A549 (cell line): ENCODE results near the gene MAL. TPM values are rescaled to one million over a fixed set of nuclear protein-coding genes. Genes with fewer than 3 reads are reported as not detected.

Experiments used
- ATAC-seq, 2 experiments: fragments of 200-7000 bp in 1 of 2; fragments of >200 bp in 1 of 2; cut with Nextera tagmentation in 1 of 2; cut with Tn5 transposase in 1 of 2; 3 replicates each; pipeline versions ENCODE4 v1.8.0 to v1.9.1; 2018 to 2020; ENCODE audit warnings: mild to moderate bottlenecking in 1 of 2, moderate library complexity in 1 of 2
- CTCF ChIA-PET: fragments of 300-600 bp; sonication (Branson Sonifier 250); formaldehyde crosslinking; extraction: SDS; loops from one replicate; lab custom pipeline; 2021; ENCODE audit warnings: antibody characterized with exemption, inconsistent platforms; lab: Yijun Ruan, JAX
- POLR2A ChIA-PET: fragments of 350-600 bp; formaldehyde crosslinking; extraction: SDS; loops from one replicate; lab custom pipeline; 2021; ENCODE audit warnings: antibody characterized with exemption, inconsistent platforms; lab: Yijun Ruan, JAX
- DNase-seq, 2 experiments: peaks; one replicate each; pipeline versions ENCODE4 v3.0.0 to v3.0.0-alpha.2; 2011 to 2016; ENCODE audit warnings: low read depth in 1 of 2, low spot score in 1 of 2
- FAIRE-seq: peaks from 2 replicates; lab custom pipeline; 2011; peaks lifted over from hg19 to GRCh38; lab: Jason Lieb, UNC
- H3K27ac ChIP-seq, 2 experiments: fragments of >200 bp; sonication (Bioruptor Twin); formaldehyde crosslinking; 3 replicates each; pipeline ENCODE4 v1.5.1; 2016 to 2017
- H3K4me1 ChIP-seq: fragments of >200 bp; sonication (Bioruptor Twin); formaldehyde crosslinking; 3 replicates; pipeline ENCODE4 v1.6.1; 2016
- H3K4me2 ChIP-seq: fragments of >200 bp; sonication (Bioruptor Twin); formaldehyde crosslinking; 3 replicates; pipeline ENCODE4 v1.6.1; 2016
- H3K4me3 ChIP-seq: fragments of >200 bp; sonication (Bioruptor Twin); formaldehyde crosslinking; 3 replicates; pipeline ENCODE4 v1.5.1; 2016
- H3K9me3 ChIP-seq: fragments of >200 bp; sonication (Bioruptor Twin); formaldehyde crosslinking; 3 replicates; pipeline ENCODE4 v1.6.1; 2016
- BHLHE40 ChIP-seq: IDR thresholded peaks from 2 replicates; pipeline ENCODE4 v1.6.1; 2012; ENCODE audit warnings: low read depth, low read length, inconsistent platforms
- EHF ChIP-seq: fragments of 250-450 bp; sonication (Bioruptor Pico); IDR thresholded peaks from 2 replicates; pipeline ENCODE4 v1.5.0; 2020; ENCODE audit warnings: mild to moderate bottlenecking
- FOSB ChIP-seq: fragments of 250-450 bp; sonication (Bioruptor Pico); IDR thresholded peaks from 2 replicates; pipeline ENCODE4 v1.5.0; 2020; ENCODE audit warnings: mild to moderate bottlenecking, moderate library complexity
- FOSL2 ChIP-seq, 2 experiments: fragments of 450-650 bp in 1 of 2; fragments of >200 bp in 1 of 2; sonication (Bioruptor Twin) in 1 of 2; formaldehyde crosslinking; IDR thresholded peaks; 2 replicates each; pipeline versions ENCODE4 v1.5.0 to v1.6.1; 2016 to 2020; ENCODE audit warnings: mild to moderate bottlenecking in 1 of 2, moderate library complexity in 1 of 2
- FOXS1 ChIP-seq: fragments of 250-450 bp; sonication (Bioruptor Pico); IDR thresholded peaks from 2 replicates; pipeline ENCODE4 v1.5.0; 2020; ENCODE audit warnings: mild to moderate bottlenecking, moderate library complexity
- JUNB ChIP-seq: fragments of >200 bp; sonication (Bioruptor Twin); formaldehyde crosslinking; IDR thresholded peaks from 2 replicates; pipeline ENCODE4 v1.6.1; 2016
- POLR2AphosphoS2 ChIP-seq: conservative IDR thresholded peaks from 2 replicates; pipeline ENCODE4 v1.6.1; 2012; ENCODE audit warnings: low read length, improper control_type of control experiment, inconsistent platforms
- RAD21 ChIP-seq, 2 experiments: fragments of >200 bp in 1 of 2; sonication (Bioruptor Twin) in 1 of 2; formaldehyde crosslinking in 1 of 2; IDR thresholded peaks in 1 of 2; conservative IDR thresholded peaks in 1 of 2; 2 replicates in 1 of 2; 3 replicates in 1 of 2; pipeline ENCODE4 v1.6.1; 2012 to 2018; ENCODE audit warnings: inconsistent platforms in 1 of 2
- RARB ChIP-seq: fragments of 250-450 bp; sonication (Bioruptor Pico); IDR thresholded peaks from 2 replicates; pipeline ENCODE4 v1.8.0; 2021; ENCODE audit warnings: mild to moderate bottlenecking, moderate library complexity
- RFX5 ChIP-seq: fragments of 450-650 bp; IDR thresholded peaks from 2 replicates; pipeline ENCODE4 v1.7.1; 2014; ENCODE audit warnings: antibody characterized with exemption, mild to moderate bottlenecking, moderate library complexity
- ZC3H11A ChIP-seq: fragments of 450-650 bp; IDR thresholded peaks from 2 replicates; pipeline ENCODE4 v1.6.1; 2014; ENCODE audit warnings: antibody characterized with exemption, mild to moderate bottlenecking
- WGBS: methylation state at CpG from one replicate; pipeline ENCODE4 v1.1.6; 2017; ENCODE audit errors: missing lambda C conversion rate; 5-methylcytosine and 5-hydroxymethylcytosine counted together
- polyA plus RNA-seq, 4 experiments: library from polyadenylated mRNA; depleted of rRNA in 3 of 4; stranded (reverse); fragments of >200 nt; fragmentation: RNase III in 1 of 4; extraction: RNeasy Plus Mini Kit Qiagen cat#74134 plus additional on column Dnase treatment in 1 of 4; gene quantifications; 2 replicates in 3 of 4; 3 replicates in 1 of 4; pipeline ENCODE4 v1.2.3, GENCODE V29; 2011 to 2017
- TF ChIP-seq, protein P1 (sequence below): fragments of 250-450 bp; sonication (Bioruptor Pico); IDR thresholded peaks from 2 replicates; pipeline ENCODE4 v1.5.0; 2020; ENCODE audit warnings: low read depth, mild to moderate bottlenecking, moderate library complexity
- TF ChIP-seq, protein P2 (sequence below): fragments of 250-450 bp; sonication (Bioruptor Pico); IDR thresholded peaks from 2 replicates; pipeline ENCODE4 v1.5.0; 2021; ENCODE audit warnings: mild to moderate bottlenecking, moderate library complexity, borderline replicate concordance
- TF ChIP-seq, protein P3 (sequence below): fragments of 450-650 bp; IDR thresholded peaks from 2 replicates; pipeline ENCODE4 v1.6.1; 2014; ENCODE audit warnings: antibody characterized with exemption
- TF ChIP-seq, protein P4 (sequence below): fragments of >200 bp; sonication (Bioruptor Twin); formaldehyde crosslinking; IDR thresholded peaks from 3 replicates; pipeline ENCODE4 v1.5.1; 2016
- TF ChIP-seq, protein P5 (sequence below): fragments of >200 bp; sonication (Bioruptor Twin); formaldehyde crosslinking; IDR thresholded peaks from 2 replicates; pipeline ENCODE4 v1.6.1; 2016
- TF ChIP-seq, protein P6 (sequence below): IDR thresholded peaks from 2 replicates; pipeline ENCODE4 v1.6.1; 2012; ENCODE audit warnings: low read depth, borderline replicate concordance

Gene MAL
- polyA plus RNA-seq, 2 of the 4 experiments (the other 2 are of a cell fraction): not detected

DNA sequence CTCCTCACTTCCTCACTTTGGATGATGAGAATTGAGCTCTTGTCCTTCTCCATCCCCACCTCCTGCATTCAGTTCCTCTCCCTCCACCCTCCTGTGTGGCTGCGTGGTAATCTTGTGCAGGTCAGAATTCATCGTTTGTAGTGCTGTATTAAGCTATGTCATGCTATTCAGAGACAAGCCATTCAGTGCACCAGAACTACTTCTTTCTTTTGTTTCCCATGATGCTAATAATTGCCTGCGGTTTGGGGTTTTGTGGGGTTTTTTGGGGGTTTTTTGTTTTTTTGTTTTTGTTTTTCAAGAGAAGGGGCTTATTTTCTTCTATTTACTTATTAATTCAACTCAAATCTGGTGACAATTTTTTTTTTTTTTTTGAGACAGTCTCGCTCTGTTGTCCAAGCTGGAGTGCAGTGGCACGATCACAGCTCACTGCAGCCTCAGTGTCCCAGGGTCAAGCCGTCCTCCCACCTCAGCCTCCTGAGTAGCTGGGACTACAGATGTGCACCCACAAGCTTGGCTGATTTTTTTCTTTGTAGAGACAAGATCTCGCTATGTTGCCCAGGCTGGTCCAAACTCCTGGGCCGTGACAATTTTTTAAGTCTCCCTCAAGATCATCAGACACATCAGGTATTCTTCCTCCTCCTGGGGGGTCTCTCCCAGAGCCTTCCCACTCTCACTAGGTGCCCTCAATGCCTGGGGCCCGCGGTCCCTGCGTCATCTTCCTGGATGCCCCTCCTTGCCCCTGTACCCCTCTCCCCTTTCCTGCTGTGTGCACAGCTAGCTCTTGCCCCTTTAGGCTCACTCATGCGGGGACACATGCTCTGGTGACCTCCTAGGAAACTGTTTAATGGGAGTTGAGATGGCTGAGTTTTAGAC, 37.8 kb downstream of the MAL start:
- no peak for TF ChIP-seq RFX5
- TF ChIP-seq, protein P1, sequence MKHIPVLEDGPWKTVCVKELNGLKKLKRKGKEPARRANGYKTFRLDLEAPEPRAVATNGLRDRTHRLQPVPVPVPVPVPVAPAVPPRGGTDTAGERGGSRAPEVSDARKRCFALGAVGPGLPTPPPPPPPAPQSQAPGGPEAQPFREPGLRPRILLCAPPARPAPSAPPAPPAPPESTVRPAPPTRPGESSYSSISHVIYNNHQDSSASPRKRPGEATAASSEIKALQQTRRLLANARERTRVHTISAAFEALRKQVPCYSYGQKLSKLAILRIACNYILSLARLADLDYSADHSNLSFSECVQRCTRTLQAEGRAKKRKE: no peak
- TF ChIP-seq FOXS1 (CRISPR knock-in tag): no peak
- no peak for TF ChIP-seq RARB
- TF ChIP-seq, protein P2, sequence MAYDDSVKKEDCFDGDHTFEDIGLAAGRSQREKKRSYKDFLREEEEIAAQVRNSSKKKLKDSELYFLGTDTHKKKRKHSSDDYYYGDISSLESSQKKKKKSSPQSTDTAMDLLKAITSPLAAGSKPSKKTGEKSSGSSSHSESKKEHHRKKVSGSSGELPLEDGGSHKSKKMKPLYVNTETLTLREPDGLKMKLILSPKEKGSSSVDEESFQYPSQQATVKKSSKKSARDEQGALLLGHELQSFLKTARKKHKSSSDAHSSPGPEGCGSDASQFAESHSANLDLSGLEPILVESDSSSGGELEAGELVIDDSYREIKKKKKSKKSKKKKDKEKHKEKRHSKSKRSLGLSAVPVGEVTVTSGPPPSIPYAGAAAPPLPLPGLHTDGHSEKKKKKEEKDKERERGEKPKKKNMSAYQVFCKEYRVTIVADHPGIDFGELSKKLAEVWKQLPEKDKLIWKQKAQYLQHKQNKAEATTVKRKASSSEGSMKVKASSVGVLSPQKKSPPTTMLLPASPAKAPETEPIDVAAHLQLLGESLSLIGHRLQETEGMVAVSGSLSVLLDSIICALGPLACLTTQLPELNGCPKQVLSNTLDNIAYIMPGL (CRISPR knock-in tag): no peak
- TF ChIP-seq, all 56 proteins: peak for 0
- DNase-seq (no peak), ATAC-seq (no peak), FAIRE-seq (no peak)
- Histone ChIP-seq H3K4me3 (no peak overlapping the region), H3K4me1 (no peaks in the 10 kb centered on the region), H3K9me3 (peaks cover 8% of the 10 kb centered on the region; the same call in 1 of the 3 replicates), H3K27ac (no peak overlapping the region), H3K4me2 (no peak overlapping the region)
- WGBS: 62% methylated on average over 12 of the region's 12 CpGs
- CTCF ChIA-PET: interaction anchor here (0.7 to 7.5 kb wide), 5 partner anchors 10 to 40 kb away, joined by 3 to 70 read pairs (median 9); no protein-coding TSS in a partner anchor
- POLR2A ChIA-PET: no interaction called here

DNA sequence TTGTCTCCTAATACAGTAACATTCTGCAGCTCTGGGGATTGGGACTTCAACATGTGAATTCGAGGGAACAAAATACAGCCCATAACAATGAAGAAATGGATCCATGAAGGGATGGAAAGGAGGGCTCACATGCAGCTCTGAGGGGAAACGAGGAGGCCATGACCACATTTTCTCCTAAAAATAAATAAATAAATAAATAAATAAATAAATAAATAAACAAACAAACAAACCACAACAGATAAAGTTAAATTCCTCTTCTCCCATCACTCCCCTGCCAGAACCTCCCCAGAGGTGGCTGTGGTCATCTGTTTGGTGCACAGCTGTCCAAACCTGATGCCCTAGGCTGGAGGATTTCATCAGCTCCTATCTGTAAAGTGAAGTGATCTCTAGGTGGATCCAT, 42.7 kb downstream of the MAL start:
- Histone ChIP-seq H3K4me1 (no peaks in the 10 kb centered on the region), H3K4me2 (no peak overlapping the region), H3K4me3 (no peak overlapping the region), H3K27ac (no peak overlapping the region), H3K9me3 (peaks cover 8% of the 10 kb centered on the region; the same call in 1 of the 3 replicates)
- no peak for DNase-seq
- CTCF ChIA-PET: interaction anchor here (1.2 to 1.3 kb wide), 2 partner anchors 8 to 16 kb away, joined by 3 to 7 read pairs; no protein-coding TSS in a partner anchor
- no peak for ATAC-seq
- POLR2A ChIA-PET: no interaction called here
- no peak for FAIRE-seq
- 10% methylated on average over 2 of the region's 2 CpGs for WGBS
- TF ChIP-seq FOSL2 (IDR thresholded peaks at IDR 0.05): no peak
- no peak for TF ChIP-seq FOSL2 (CRISPR knock-in tag; IDR thresholded peaks at IDR 0.05)
- peak; percentile 88 for TF ChIP-seq ZC3H11A
- no peak for TF ChIP-seq JUNB
- TF ChIP-seq, protein P3, sequence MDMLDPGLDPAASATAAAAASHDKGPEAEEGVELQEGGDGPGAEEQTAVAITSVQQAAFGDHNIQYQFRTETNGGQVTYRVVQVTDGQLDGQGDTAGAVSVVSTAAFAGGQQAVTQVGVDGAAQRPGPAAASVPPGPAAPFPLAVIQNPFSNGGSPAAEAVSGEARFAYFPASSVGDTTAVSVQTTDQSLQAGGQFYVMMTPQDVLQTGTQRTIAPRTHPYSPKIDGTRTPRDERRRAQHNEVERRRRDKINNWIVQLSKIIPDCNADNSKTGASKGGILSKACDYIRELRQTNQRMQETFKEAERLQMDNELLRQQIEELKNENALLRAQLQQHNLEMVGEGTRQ: no peak
- TF ChIP-seq EHF (CRISPR knock-in tag): no peak
- no peak for TF ChIP-seq BHLHE40
- TF ChIP-seq, protein P4, sequence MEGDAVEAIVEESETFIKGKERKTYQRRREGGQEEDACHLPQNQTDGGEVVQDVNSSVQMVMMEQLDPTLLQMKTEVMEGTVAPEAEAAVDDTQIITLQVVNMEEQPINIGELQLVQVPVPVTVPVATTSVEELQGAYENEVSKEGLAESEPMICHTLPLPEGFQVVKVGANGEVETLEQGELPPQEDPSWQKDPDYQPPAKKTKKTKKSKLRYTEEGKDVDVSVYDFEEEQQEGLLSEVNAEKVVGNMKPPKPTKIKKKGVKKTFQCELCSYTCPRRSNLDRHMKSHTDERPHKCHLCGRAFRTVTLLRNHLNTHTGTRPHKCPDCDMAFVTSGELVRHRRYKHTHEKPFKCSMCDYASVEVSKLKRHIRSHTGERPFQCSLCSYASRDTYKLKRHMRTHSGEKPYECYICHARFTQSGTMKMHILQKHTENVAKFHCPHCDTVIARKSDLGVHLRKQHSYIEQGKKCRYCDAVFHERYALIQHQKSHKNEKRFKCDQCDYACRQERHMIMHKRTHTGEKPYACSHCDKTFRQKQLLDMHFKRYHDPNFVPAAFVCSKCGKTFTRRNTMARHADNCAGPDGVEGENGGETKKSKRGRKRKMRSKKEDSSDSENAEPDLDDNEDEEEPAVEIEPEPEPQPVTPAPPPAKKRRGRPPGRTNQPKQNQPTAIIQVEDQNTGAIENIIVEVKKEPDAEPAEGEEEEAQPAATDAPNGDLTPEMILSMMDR: no peak
- no peak for TF ChIP-seq FOSB (CRISPR knock-in tag)
- TF ChIP-seq, protein P5, sequence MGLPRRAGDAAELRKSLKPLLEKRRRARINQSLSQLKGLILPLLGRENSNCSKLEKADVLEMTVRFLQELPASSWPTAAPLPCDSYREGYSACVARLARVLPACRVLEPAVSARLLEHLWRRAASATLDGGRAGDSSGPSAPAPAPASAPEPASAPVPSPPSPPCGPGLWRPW: no peak

DNA sequence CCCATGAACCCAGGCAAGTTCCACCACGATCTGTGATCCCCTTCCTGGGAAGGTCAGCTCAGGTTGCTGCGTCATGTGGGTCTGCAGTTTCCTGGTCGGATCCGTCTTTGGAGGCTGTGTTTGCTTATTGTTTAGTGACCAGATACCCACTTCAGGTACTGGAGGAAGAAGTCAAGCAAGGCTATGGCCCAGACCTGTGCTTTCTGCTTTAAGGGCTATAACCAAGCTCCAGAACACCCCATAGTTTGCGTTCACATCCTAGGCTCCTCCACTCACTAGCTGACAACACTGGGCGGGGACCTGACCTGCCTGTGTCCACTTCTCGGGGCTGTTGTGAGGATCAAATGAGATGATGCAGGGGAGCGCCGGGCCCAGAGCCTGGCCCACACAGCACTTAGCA, 44.0 kb downstream of the MAL start:
- ATAC-seq: no peak
- H3K9me3 ChIP-seq: peaks cover 8% of the 10 kb centered on the region; the same call in 1 of the 3 replicates
- TF ChIP-seq POLR2AphosphoS2: no peak
- TF ChIP-seq RAD21 (conservative IDR thresholded peaks at IDR 0.05 in 1 of 2, IDR thresholded peaks at IDR 0.05 in 1 of 2): no peak
- TF ChIP-seq, protein P6, sequence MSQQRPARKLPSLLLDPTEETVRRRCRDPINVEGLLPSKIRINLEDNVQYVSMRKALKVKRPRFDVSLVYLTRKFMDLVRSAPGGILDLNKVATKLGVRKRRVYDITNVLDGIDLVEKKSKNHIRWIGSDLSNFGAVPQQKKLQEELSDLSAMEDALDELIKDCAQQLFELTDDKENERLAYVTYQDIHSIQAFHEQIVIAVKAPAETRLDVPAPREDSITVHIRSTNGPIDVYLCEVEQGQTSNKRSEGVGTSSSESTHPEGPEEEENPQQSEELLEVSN: no peak
- TF ChIP-seq BHLHE40: no peak

More for the DNA sequence above, 44.0 kb downstream of the MAL start:
- ChIA-PET CTCF (interaction anchor here (0.8 to 1.1 kb wide), 2 partner anchors 9 to 10 kb away, joined by 4 to 5 read pairs; no protein-coding TSS in a partner anchor), POLR2A (no interaction called here)
- H3K4me2 ChIP-seq: no peak overlapping the region
- 55% methylated on average over 9 of the region's 9 CpGs for WGBS
- H3K4me3 ChIP-seq: no peak overlapping the region
- FAIRE-seq (no peak), DNase-seq (no peak)
- H3K27ac ChIP-seq: no peak overlapping the region
- H3K4me1 ChIP-seq: no peaks in the 10 kb centered on the region
